H1 (cell line): Measurements from ENCODE around the gene SLC39A11. TPM values are rescaled to one million over a fixed set of nuclear protein-coding genes. Genes with fewer than 3 reads are reported as not detected.

ENCODE experiments used
- CTCF ChIA-PET: fragments of 300-600 bp; sonication (Branson Sonifier 250); formaldehyde crosslinking; loops from one replicate; lab custom pipeline; 2021; ENCODE audit not compliant: partially characterized antibody; lab: Charles Lee
- POLR2A ChIA-PET: fragments of 300-600 bp; sonication (Branson Sonifier 250); formaldehyde crosslinking; loops from one replicate; lab custom pipeline; 2021; ENCODE audit warnings: inconsistent platforms; ENCODE audit not compliant: partially characterized antibody; lab: Charles Lee
- DNase-seq, 2 experiments: peaks; one replicate each; pipeline versions ENCODE4 v3.0.0 to v3.0.0-alpha.2; 2010 to 2022; ENCODE audit warnings: low spot score in 2 of 2, low read depth in 1 of 2, mixed read lengths in 1 of 2
- FAIRE-seq: peaks from 2 replicates; lab custom pipeline; 2011; peaks lifted over from hg19 to GRCh38; lab: Jason Lieb, UNC
- H2AFZ ChIP-seq: 2 replicates; pipeline ENCODE4 v1.8.1; 2012; ENCODE audit warnings: low read length, inconsistent platforms
- H2AK5ac ChIP-seq: 2 replicates; pipeline ENCODE4 v1.6.1; 2013; ENCODE audit warnings: low read depth, low read length
- H2BK120ac ChIP-seq: replicated peaks from 2 replicates; pipeline ENCODE3; 2013; ENCODE audit warnings: low read depth, low read length, inconsistent platforms
- H2BK12ac ChIP-seq: 2 replicates; pipeline ENCODE4 v1.6.1; 2013; ENCODE audit warnings: low read depth, low read length
- H2BK15ac ChIP-seq: 2 replicates; pipeline ENCODE4 v1.6.1; 2013; ENCODE audit warnings: low read length
- H2BK20ac ChIP-seq: 2 replicates; pipeline ENCODE4 v1.6.1; 2013; ENCODE audit warnings: low read length
- H2BK5ac ChIP-seq: 2 replicates; pipeline ENCODE4 v1.6.1; 2013; ENCODE audit warnings: low read depth, low read length
- H3K14ac ChIP-seq: 2 replicates; pipeline ENCODE4 v1.6.1; 2013; ENCODE audit warnings: inconsistent platforms; ENCODE audit not compliant: insufficient read length
- H3K18ac ChIP-seq: 2 replicates; pipeline ENCODE4 v1.6.1; 2013; ENCODE audit warnings: low read length; ENCODE audit errors: extremely low read depth
- H3K23ac ChIP-seq: 2 replicates; pipeline ENCODE4 v1.6.1; 2013; ENCODE audit warnings: inconsistent platforms; ENCODE audit not compliant: insufficient read length
- H3K23me2 ChIP-seq: 2 replicates; pipeline ENCODE4 v1.6.1; 2013; ENCODE audit warnings: low read depth, low read length
- H3K27ac ChIP-seq: 2 replicates; pipeline ENCODE4 v1.6.1; 2011; ENCODE audit warnings: low read depth, low read length, inconsistent platforms
- H3K27me3 ChIP-seq, 4 experiments: replicated peaks in 1 of 4; 1 replicate in 1 of 4; 2 replicates in 3 of 4; pipeline versions ENCODE4 v1.6.1 to v1.8.1; 2011 to 2013; ENCODE audit warnings: low read length in 3 of 4, mild to moderate bottlenecking in 3 of 4, inconsistent platforms in 2 of 4, mixed read lengths in 2 of 4, moderate library complexity in 1 of 4; ENCODE audit not compliant: control insufficient read depth in 3 of 4, insufficient read depth in 3 of 4; ENCODE audit errors: extremely low read depth in 1 of 4
- H3K36me3 ChIP-seq, 4 experiments: 2 replicates each; pipeline versions ENCODE4 v1.6.1 to v1.8.1; 2011 to 2013; ENCODE audit warnings: mild to moderate bottlenecking in 4 of 4, low read length in 3 of 4, moderate library complexity in 2 of 4, control low read depth in 1 of 4, inconsistent platforms in 1 of 4; ENCODE audit not compliant: insufficient read depth in 4 of 4, control insufficient read depth in 2 of 4
- H3K4ac ChIP-seq: replicated peaks from 2 replicates; pipeline ENCODE3; 2013; ENCODE audit warnings: low read length, low read depth, mixed read lengths, inconsistent platforms; ENCODE audit not compliant: insufficient read length
- H3K4me1 ChIP-seq, 4 experiments: replicated peaks in 1 of 4; 1 replicate in 1 of 4; 2 replicates in 3 of 4; pipeline versions ENCODE4 v1.6.1 to v1.8.1; 2011 to 2013; ENCODE audit warnings: low read length in 3 of 4, inconsistent platforms in 2 of 4, mixed read lengths in 1 of 4; ENCODE audit not compliant: insufficient read depth in 4 of 4, control insufficient read depth in 3 of 4
- H3K4me2 ChIP-seq, 2 experiments: 2 replicates each; pipeline versions ENCODE4 v1.6.1 to v1.8.1; 2011 to 2013; ENCODE audit warnings: low read depth in 2 of 2, low read length in 2 of 2, control low read depth in 1 of 2, inconsistent platforms in 1 of 2, mild to moderate bottlenecking in 1 of 2; ENCODE audit not compliant: insufficient read depth in 1 of 2
- H3K4me3 ChIP-seq, 4 experiments: fragments of 200-600, 300-600 bp in 1 of 4; sonication (generic), shearing (Covaris generic), sonication (Bioruptor Twin) in 1 of 4; 2 replicates each; pipeline versions ENCODE4 v1.5.1 to v1.8.1; 2011 to 2016; ENCODE audit warnings: low read length in 4 of 4, low read depth in 3 of 4, control low read depth in 2 of 4, inconsistent platforms in 2 of 4, mild to moderate bottlenecking in 2 of 4, mixed read lengths in 1 of 4, moderate library complexity in 1 of 4; ENCODE audit not compliant: insufficient read depth in 2 of 4; ENCODE audit errors: extremely low read depth in 1 of 4
- H3K56ac ChIP-seq: replicated peaks from 2 replicates; pipeline ENCODE3; 2013; ENCODE audit warnings: low read depth, mild to moderate bottlenecking, mixed read lengths, low read length, inconsistent platforms; ENCODE audit not compliant: insufficient read length
- H3K79me1 ChIP-seq: 2 replicates; pipeline ENCODE4 v1.6.1; 2013; ENCODE audit warnings: low read depth, low read length, control low read depth
- H3K79me2 ChIP-seq, 2 experiments: 2 replicates each; pipeline versions ENCODE4 v1.6.1 to v1.8.1; 2012 to 2013; ENCODE audit warnings: low read length in 2 of 2, mild to moderate bottlenecking in 2 of 2, inconsistent platforms in 1 of 2; ENCODE audit not compliant: insufficient read depth in 2 of 2, control insufficient read depth in 1 of 2
- H3K9ac ChIP-seq, 4 experiments: replicated peaks in 1 of 4; 1 replicate in 1 of 4; 2 replicates in 3 of 4; pipeline versions ENCODE4 v1.6.1 to v1.8.1; 2011 to 2013; ENCODE audit warnings: low read depth in 3 of 4, low read length in 3 of 4, control low read depth in 2 of 4, mild to moderate bottlenecking in 2 of 4, moderate library complexity in 2 of 4, inconsistent platforms in 1 of 4; ENCODE audit errors: extremely low read depth in 1 of 4
- H3K9me3 ChIP-seq, 2 experiments: 2 replicates each; pipeline versions ENCODE4 v1.6.1 to v1.8.1; 2012 to 2013; ENCODE audit warnings: mild to moderate bottlenecking in 2 of 2, moderate library complexity in 2 of 2, control low read depth in 1 of 2, inconsistent platforms in 1 of 2, low read depth in 1 of 2, low read length in 1 of 2, mixed read lengths in 1 of 2; ENCODE audit not compliant: insufficient read depth in 2 of 2
- H4K20me1 ChIP-seq, 2 experiments: replicated peaks in 1 of 2; 2 replicates each; pipeline versions ENCODE3 to v1.8.1; 2011 to 2013; ENCODE audit warnings: inconsistent platforms in 2 of 2, low read length in 2 of 2, mild to moderate bottlenecking in 1 of 2; ENCODE audit not compliant: insufficient read depth in 2 of 2, control insufficient read depth in 1 of 2
- H4K5ac ChIP-seq: 2 replicates; pipeline ENCODE4 v1.6.1; 2013; ENCODE audit warnings: low read length, low read depth, mixed read lengths, inconsistent platforms; ENCODE audit not compliant: insufficient read length
- H4K8ac ChIP-seq: 2 replicates; pipeline ENCODE4 v1.8.0; 2013; ENCODE audit warnings: mild to moderate bottlenecking, moderate library complexity, low read length, inconsistent platforms; ENCODE audit not compliant: insufficient read depth; ENCODE audit errors: extremely low read depth
- H4K91ac ChIP-seq: replicated peaks from 2 replicates; pipeline ENCODE3; 2013; ENCODE audit warnings: low read length, mixed read lengths, inconsistent platforms; ENCODE audit not compliant: insufficient read length
- WGBS, 2 experiments: shearing (Covaris generic) in 1 of 2; methylation state at CpG; one replicate each; pipeline versions ENCODE4 v1.1.6 to v1.1.7; 2013 to 2015; ENCODE audit warnings: low lambda C conversion rate in 2 of 2, mixed read lengths in 2 of 2, inconsistent platforms in 1 of 2, low coverage in 1 of 2, missing lambda C conversion rate in 1 of 2; ENCODE audit not compliant: insufficient replicate concordance in 2 of 2, insufficient coverage in 1 of 2, insufficient read length in 1 of 2; ENCODE audit errors: extremely low coverage in 1 of 2, missing lambda C conversion rate in 1 of 2; 5-methylcytosine and 5-hydroxymethylcytosine counted together
- polyA plus RNA-seq, 7 experiments: library from polyadenylated mRNA; depleted of rRNA in 3 of 7; stranded (reverse) in 5 of 7; unstranded in 2 of 7; fragments of >200 nt in 5 of 7; fragments of 200-250 nt in 2 of 7; gene quantifications; 1 replicate in 5 of 7; 2 replicates in 1 of 7; 4 replicates in 1 of 7; pipeline versions ENCODE4 v1.2.1 to v1.2.3, GENCODE V29; 2011 to 2013; ENCODE audit warnings: missing spikeins in 2 of 7, mixed read lengths in 2 of 7
- total RNA-seq: library from RNA; stranded (reverse); fragmentation: NEBNext Ultra II Directional; extraction: Animal tissue kit (Norgen Biotek cat#: 25700); gene quantifications from 2 replicates; pipeline ENCODE4 v1.2.1, GENCODE V29; 2021

The SLC39A11 gene
- total and polyA plus RNA-seq, 2 of the 8 experiments (the other 6 are each of a cell fraction or from before 2014, with no cell fraction given): 12.2 to 19.6 TPM

- no peaks in the 10 kb centered on the region for H3K9me3 ChIP-seq
- H3K9ac ChIP-seq: no peak overlapping the region
- WGBS, 2 experiments: 96% methylated on average over 5 of the region's 5 CpGs; no CpG with 5 or more reads in 1 of the 2 experiments
- no peaks in the 10 kb centered on the region for H3K79me2 ChIP-seq
- no peak overlapping the region for H2BK15ac ChIP-seq
- H3K23ac ChIP-seq: no peak overlapping the region
- no peaks in the 10 kb centered on the region for H3K36me3 ChIP-seq
- DNase-seq (no peak), FAIRE-seq (no peak)
- no peak overlapping the region for H3K4me3 ChIP-seq
- no peak overlapping the region for H3K4me2 ChIP-seq
- no peak overlapping the region for H4K8ac ChIP-seq
- no peaks in the 10 kb centered on the region; the same call in 1 of the 2 replicates for H3K23me2 ChIP-seq
- no peak overlapping the region for H2AK5ac ChIP-seq
- H3K14ac ChIP-seq: no peak overlapping the region
- ChIA-PET POLR2A (no interaction called here), CTCF (no interaction called here)
- peaks cover 0 to 3% (median 0%) of the 10 kb centered on the region in 4 experiments; a peak in 1 of 7 replicates for H3K4me1 ChIP-seq
- H2AFZ ChIP-seq: no peak overlapping the region
- no peaks in the 10 kb centered on the region for H4K20me1 ChIP-seq
- H3K27ac ChIP-seq: no peak overlapping the region
- H3K56ac ChIP-seq: no peak overlapping the region
- no peak overlapping the region for H2BK12ac ChIP-seq
- H4K91ac ChIP-seq: no peak overlapping the region
- H2BK20ac ChIP-seq: no peak overlapping the region
- no peak overlapping the region for H2BK5ac ChIP-seq
- H2BK120ac ChIP-seq: no peak overlapping the region
- no peaks in the 10 kb centered on the region for H3K79me1 ChIP-seq
- H3K27me3 ChIP-seq: no peaks in the 10 kb centered on the region
- H4K5ac ChIP-seq: no peak overlapping the region
- H3K4ac ChIP-seq: no peak overlapping the region
- no peak overlapping the region for H3K18ac ChIP-seq
These were observed 64.2 kb downstream of the SLC39A11 start for GRCh38 chr17:73028299-73028755.
